ENCODE measurements around the gene HMGN2. TPM values are rescaled to one million over a fixed set of nuclear protein-coding genes. Genes with fewer than 3 reads are reported as not detected.

The HMGN2 gene
- total and polyA plus RNA-seq, 3 donors from 2014 or later: 244 to 392 (median 285) TPM

DNA sequence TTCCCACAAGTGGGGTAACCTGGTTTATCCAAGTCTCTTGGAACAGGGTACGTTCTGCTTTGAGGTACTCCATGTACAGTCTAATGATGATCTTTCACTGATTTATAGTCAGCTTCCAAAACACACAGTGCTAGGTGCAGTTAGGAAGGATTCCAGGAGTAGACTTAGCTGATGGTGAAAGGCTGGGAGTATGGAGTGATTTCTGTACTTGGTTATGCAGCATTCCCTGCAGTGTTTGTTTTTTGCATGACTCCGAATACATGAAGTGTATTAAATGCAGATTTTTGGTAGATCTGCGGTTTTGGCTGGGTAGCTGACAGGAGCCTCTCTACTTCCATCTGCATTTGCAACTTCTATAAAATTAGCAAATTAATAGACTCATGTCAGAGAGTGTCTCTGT, 3.7 kb downstream of the HMGN2 start:
- no peaks in the 10 kb centered on the region for H3K36me3 ChIP-seq (ENCODE audit: low read depth, missing control alignments)
- peaks cover 15% of the 10 kb centered on the region for H3K4me1 ChIP-seq
- no peak overlapping the region for H3K4me3 ChIP-seq
- TF ChIP-seq, protein P1, sequence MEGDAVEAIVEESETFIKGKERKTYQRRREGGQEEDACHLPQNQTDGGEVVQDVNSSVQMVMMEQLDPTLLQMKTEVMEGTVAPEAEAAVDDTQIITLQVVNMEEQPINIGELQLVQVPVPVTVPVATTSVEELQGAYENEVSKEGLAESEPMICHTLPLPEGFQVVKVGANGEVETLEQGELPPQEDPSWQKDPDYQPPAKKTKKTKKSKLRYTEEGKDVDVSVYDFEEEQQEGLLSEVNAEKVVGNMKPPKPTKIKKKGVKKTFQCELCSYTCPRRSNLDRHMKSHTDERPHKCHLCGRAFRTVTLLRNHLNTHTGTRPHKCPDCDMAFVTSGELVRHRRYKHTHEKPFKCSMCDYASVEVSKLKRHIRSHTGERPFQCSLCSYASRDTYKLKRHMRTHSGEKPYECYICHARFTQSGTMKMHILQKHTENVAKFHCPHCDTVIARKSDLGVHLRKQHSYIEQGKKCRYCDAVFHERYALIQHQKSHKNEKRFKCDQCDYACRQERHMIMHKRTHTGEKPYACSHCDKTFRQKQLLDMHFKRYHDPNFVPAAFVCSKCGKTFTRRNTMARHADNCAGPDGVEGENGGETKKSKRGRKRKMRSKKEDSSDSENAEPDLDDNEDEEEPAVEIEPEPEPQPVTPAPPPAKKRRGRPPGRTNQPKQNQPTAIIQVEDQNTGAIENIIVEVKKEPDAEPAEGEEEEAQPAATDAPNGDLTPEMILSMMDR (IDR thresholded peaks at IDR 0.05): no peak
- no peak for TF ChIP-seq POLR2A (IDR thresholded peaks at IDR 0.05)
- no peak for DNase-seq
- 81 to 83% methylated on average over 3 of the region's 3 CpGs for WGBS, 2 donors
- H3K9me3 ChIP-seq: no peaks in the 10 kb centered on the region
- H3K27ac ChIP-seq: no peak overlapping the region
- intact Hi-C loops (cut with DNase I; ENCODE audit: low total_unique reads): no loop called here
- H3K27me3 ChIP-seq: no peaks in the 10 kb centered on the region

DNA sequence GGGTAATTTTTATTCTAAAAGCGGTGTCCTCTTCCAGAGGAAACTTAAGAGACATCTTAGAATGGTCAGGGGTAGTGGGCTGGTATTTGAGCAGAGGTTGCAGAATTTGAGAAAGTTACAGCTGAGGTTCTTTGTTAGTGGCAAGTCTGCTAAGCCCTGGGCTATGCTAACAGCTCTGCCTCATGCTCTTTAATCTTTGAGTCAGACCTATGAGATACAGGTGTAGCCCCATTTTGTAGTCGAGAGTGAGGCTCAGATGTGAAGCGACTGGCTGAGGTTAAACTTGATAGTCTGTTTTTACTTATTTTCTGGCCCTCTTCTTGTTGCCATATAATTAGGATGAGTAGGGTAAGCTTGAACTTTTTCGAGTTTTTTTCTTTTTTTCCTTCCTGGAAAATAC, 4.7 kb downstream of the HMGN2 start:
- no peak for DNase-seq
- Histone ChIP-seq H3K27me3 (no peaks in the 10 kb centered on the region), H3K4me3 (no peak overlapping the region), H3K9me3 (no peaks in the 10 kb centered on the region), H3K27ac (no peak overlapping the region), H3K36me3 (ENCODE audit: low read depth, missing control alignments) (no peaks in the 10 kb centered on the region), H3K4me1 (peaks cover 10% of the 10 kb centered on the region)
- 85 to 87% methylated on average over 4 of the region's 4 CpGs for WGBS, 2 donors
- TF ChIP-seq, protein P1 (IDR thresholded peaks at IDR 0.05): no peak
- TF ChIP-seq POLR2A (IDR thresholded peaks at IDR 0.05): no peak
- intact Hi-C loops (cut with DNase I; ENCODE audit: low total_unique reads): no loop called here

DNA sequence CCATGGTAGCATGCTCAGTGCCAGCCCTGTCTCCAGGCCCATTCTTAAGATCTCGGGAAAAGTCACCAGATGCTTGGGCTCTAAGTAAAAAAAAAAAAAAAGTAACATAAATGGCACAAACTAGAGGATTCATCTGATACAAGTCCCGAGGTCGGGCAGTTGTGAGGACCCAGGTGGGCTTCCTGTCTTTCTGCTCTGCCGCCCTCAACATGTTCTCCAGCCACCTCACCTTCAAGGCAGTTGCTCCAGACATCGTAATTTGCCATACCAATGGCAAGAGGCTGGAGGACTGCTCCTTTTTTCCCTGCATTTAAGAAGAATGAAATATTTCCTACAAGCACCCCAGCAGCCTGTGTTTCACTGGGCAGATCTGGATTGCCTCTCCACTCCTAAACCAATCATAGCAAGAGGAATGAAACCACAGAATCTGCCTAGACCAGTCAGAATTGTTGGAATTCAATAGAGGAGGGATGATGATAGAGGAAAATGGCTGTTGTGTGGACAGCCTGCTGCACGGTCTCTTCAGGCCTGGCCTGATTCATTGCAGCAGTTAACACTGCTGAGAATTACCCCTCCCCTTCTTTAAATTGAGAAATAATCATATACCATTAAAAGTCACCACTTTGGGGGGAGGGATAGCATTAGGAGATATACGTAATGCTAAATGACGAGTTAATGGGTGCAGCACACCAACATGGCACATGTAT, 5.4 kb downstream of the HMGN2 start:
- no peak for TF ChIP-seq POLR2A (IDR thresholded peaks at IDR 0.05)
- TF ChIP-seq, protein P1 (IDR thresholded peaks at IDR 0.05): no peak
- Histone ChIP-seq H3K9me3 (no peaks in the 10 kb centered on the region), H3K4me1 (peaks cover 10% of the 10 kb centered on the region), H3K27ac (no peak overlapping the region), H3K36me3 (ENCODE audit: low read depth, missing control alignments) (no peaks in the 10 kb centered on the region), H3K4me3 (no peak overlapping the region), H3K27me3 (no peaks in the 10 kb centered on the region)
- 84 to 87% methylated on average over 8 of the region's 8 CpGs for WGBS, 2 donors
- intact Hi-C loops (cut with DNase I; ENCODE audit: low total_unique reads): no loop called here
- no peak for DNase-seq

DNA sequence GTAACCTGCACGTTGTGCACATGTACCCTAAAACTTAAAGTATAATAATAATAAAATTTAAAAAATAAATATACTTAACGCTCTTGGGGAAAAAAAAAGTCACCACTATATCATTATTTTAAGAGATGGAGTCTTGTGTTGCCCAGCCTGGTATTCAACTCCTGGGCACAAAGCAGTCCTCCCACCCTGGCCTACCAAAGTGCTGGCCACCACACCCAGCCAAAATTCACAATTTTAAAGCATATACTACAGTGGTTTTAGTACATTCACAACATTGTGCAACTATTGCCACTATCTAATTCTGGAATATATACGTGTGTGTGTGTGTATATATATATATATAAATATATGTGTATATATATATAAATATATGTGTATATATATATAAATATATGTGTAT, 5.9 kb downstream of the HMGN2 start:
- Histone ChIP-seq H3K9me3 (no peaks in the 10 kb centered on the region), H3K27me3 (no peaks in the 10 kb centered on the region), H3K27ac (no peak overlapping the region), H3K4me3 (no peak overlapping the region), H3K4me1 (peaks cover 10% of the 10 kb centered on the region), H3K36me3 (ENCODE audit: low read depth, missing control alignments) (no peaks in the 10 kb centered on the region)
- intact Hi-C loops (cut with DNase I; ENCODE audit: low total_unique reads): no loop called here
- TF ChIP-seq, protein P1 (IDR thresholded peaks at IDR 0.05): no peak
- no peak for TF ChIP-seq POLR2A (IDR thresholded peaks at IDR 0.05)
- DNase-seq: no peak
- 75 to 85% methylated on average over 3 of the region's 3 CpGs for WGBS, 2 donors

DNA sequence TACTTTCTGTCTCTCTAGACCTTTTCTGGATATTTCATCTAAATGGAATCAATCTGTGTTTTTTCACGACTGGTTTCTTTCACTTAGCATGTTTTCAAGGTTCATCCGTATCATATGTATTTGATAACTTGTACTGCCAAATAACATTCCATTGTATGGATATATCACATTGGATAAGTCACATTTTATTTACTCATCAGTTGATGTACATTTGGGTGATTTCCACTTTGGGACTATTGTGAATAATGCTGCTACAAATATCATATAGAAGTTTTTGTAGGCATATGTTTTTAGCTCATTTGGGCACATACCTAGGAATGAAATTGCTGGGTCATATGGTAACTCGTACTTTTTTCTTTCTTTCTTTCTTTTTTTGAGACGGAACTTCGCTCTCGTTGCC, 6.7 kb downstream of the HMGN2 start:
- intact Hi-C loops (cut with DNase I; ENCODE audit: low total_unique reads): no loop called here
- peaks cover 4% of the 10 kb centered on the region for H3K4me1 ChIP-seq
- no peak for DNase-seq
- no peaks in the 10 kb centered on the region for H3K9me3 ChIP-seq
- no peak for TF ChIP-seq POLR2A (IDR thresholded peaks at IDR 0.05)
- TF ChIP-seq, protein P1 (IDR thresholded peaks at IDR 0.05): no peak
- H3K4me3 ChIP-seq: no peak overlapping the region
- H3K36me3 ChIP-seq (ENCODE audit: low read depth, missing control alignments): no peaks in the 10 kb centered on the region
- H3K27ac ChIP-seq: no peak overlapping the region
- 90 to 95% methylated on average over 6 of the region's 6 CpGs for WGBS, 2 donors
- H3K27me3 ChIP-seq: no peaks in the 10 kb centered on the region

All from testis (tissue), 3 donors.